ENCODE results near the gene FBXL20. TPM values are rescaled to one million over a fixed set of nuclear protein-coding genes. Genes with fewer than 3 reads are reported as not detected.
A peak's percentile ranks its signal among the peaks of the same experiment; 100 is the strongest.

FBXL20 gene
- total RNA-seq, 1 donor from 2014 or later = 28.0 TPM

GRCh38 chr17:39231591-39232551 lies 169.6 kb downstream of the FBXL20 start:
- Mint-ChIP-seq H3K9me3 (ENCODE audit: unreplicated experiment) (no peaks in the 10 kb centered on the region), H3K27ac (ENCODE audit: unreplicated experiment) (peak overlapping the region; percentile 41), H3K4me1 (ENCODE audit: unreplicated experiment) (peaks cover 25% of the 10 kb centered on the region), H3K36me3 (ENCODE audit: unreplicated experiment) (no peaks in the 10 kb centered on the region), H3K4me3 (ENCODE audit: unreplicated experiment) (no peak overlapping the region), H3K27me3 (ENCODE audit: unreplicated experiment) (peaks cover 10% of the 10 kb centered on the region)
- DNase-seq (ENCODE audit: extremely low spot score, unreplicated experiment) = no peak
- TF ChIP-seq, protein P1, sequence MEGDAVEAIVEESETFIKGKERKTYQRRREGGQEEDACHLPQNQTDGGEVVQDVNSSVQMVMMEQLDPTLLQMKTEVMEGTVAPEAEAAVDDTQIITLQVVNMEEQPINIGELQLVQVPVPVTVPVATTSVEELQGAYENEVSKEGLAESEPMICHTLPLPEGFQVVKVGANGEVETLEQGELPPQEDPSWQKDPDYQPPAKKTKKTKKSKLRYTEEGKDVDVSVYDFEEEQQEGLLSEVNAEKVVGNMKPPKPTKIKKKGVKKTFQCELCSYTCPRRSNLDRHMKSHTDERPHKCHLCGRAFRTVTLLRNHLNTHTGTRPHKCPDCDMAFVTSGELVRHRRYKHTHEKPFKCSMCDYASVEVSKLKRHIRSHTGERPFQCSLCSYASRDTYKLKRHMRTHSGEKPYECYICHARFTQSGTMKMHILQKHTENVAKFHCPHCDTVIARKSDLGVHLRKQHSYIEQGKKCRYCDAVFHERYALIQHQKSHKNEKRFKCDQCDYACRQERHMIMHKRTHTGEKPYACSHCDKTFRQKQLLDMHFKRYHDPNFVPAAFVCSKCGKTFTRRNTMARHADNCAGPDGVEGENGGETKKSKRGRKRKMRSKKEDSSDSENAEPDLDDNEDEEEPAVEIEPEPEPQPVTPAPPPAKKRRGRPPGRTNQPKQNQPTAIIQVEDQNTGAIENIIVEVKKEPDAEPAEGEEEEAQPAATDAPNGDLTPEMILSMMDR (IDR thresholded peaks at IDR 0.05) = peak; percentile 71

DNA sequence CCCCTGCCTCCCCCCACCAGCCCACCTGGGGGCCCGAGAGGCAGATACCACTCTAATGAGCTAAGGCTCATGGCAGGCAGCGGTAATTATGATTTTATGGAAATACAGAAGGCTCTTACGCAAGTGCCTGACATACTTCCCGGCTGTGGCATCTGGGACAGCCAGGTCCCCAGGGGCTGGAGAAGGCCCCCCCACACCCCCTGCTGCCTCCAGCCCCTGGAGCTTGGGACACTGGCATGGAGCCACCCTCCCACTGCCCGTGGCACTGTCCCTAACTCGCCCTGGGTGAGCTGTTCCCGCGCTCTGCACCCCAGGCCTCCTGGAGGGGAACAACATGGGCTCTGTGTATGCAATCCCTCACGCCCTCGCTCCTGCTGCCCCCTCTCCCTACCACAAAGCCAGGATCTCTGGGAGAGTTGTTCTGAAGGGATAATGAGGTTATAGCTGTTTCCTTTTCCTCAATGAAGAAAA lies 170.3 kb downstream of the FBXL20 start:
- Mint-ChIP-seq H3K36me3 (ENCODE audit: unreplicated experiment) (no peaks in the 10 kb centered on the region), H3K4me1 (ENCODE audit: unreplicated experiment) (peaks cover 25% of the 10 kb centered on the region), H3K27me3 (ENCODE audit: unreplicated experiment) (peaks cover 11% of the 10 kb centered on the region), H3K4me3 (ENCODE audit: unreplicated experiment) (no peak overlapping the region), H3K9me3 (ENCODE audit: unreplicated experiment) (no peaks in the 10 kb centered on the region), H3K27ac (ENCODE audit: unreplicated experiment) (peak overlapping the region; percentile 41)
- DNase-seq (ENCODE audit: extremely low spot score, unreplicated experiment) = no peak
- TF ChIP-seq, protein P1 (IDR thresholded peaks at IDR 0.05) = no peak

DNA sequence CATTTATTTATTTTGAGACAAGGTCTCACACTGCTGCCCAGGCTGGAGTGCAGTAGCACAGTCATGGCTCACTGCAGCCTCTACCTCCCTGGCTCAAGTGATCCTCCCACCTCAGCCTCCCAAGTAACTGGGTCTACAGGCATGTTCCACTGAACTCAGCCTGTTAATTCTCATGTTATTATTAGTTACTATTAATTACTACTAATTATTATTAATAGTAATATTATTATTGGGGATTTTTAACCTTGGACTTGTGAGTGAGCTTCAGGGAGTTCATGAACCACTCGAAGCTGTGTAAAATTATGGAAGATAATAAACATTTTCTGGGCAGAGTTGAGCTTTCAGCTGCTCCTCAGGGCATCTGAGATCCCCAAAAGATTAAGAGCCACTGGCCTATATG lies 171.1 kb downstream of the FBXL20 start:
- no peak overlapping the region for H3K4me3 Mint-ChIP-seq (ENCODE audit: unreplicated experiment)
- peaks cover 12% of the 10 kb centered on the region for H3K27me3 Mint-ChIP-seq (ENCODE audit: unreplicated experiment)
- DNase-seq (ENCODE audit: extremely low spot score, unreplicated experiment) = no peak
- TF ChIP-seq, protein P1 (IDR thresholded peaks at IDR 0.05) = no peak
- H3K27ac Mint-ChIP-seq (ENCODE audit: unreplicated experiment) = no peak overlapping the region
- H3K9me3 Mint-ChIP-seq (ENCODE audit: unreplicated experiment) = no peaks in the 10 kb centered on the region
- no peaks in the 10 kb centered on the region for H3K36me3 Mint-ChIP-seq (ENCODE audit: unreplicated experiment)
- H3K4me1 Mint-ChIP-seq (ENCODE audit: unreplicated experiment) = peaks cover 25% of the 10 kb centered on the region

DNA sequence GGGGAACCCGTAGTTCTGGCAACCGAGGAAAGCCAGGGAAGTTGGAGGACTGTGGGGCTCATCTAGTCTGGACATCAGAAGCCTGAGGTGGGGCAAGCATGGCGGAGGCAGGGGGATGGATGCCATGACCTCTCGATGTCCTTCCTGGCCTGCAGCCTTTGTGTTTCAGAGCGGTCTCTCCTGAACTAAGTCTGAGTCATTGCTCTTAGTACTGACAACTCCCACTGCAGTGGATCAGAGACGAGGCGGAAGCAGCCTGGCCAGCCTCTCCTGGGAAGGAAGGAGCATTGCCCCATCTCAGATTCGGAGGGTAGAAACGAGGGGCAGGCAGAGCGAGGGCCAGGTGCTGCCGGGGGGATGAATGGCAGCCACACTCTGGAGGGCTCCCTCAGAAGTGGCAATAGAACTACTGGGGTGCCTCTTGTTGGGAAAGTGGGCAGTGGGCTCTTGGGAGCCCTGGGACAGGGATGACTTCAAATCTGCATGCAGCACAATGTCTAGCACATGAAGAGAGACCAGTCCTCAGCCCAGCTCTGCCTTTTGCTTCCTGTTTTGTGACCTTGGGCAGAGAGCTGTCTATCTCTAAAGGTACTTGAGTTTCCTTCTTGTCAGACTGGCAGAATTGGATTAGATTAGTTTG lies 172.0 kb downstream of the FBXL20 start:
- H3K27me3 Mint-ChIP-seq (ENCODE audit: unreplicated experiment) = peaks cover 13% of the 10 kb centered on the region
- no peak overlapping the region for H3K4me3 Mint-ChIP-seq (ENCODE audit: unreplicated experiment)
- H3K4me1 Mint-ChIP-seq (ENCODE audit: unreplicated experiment) = peaks cover 27% of the 10 kb centered on the region
- no peaks in the 10 kb centered on the region for H3K36me3 Mint-ChIP-seq (ENCODE audit: unreplicated experiment)
- H3K27ac Mint-ChIP-seq (ENCODE audit: unreplicated experiment) = peak overlapping the region; percentile 12
- no peak for DNase-seq (ENCODE audit: extremely low spot score, unreplicated experiment)
- no peaks in the 10 kb centered on the region for H3K9me3 Mint-ChIP-seq (ENCODE audit: unreplicated experiment)
- TF ChIP-seq, protein P1 (IDR thresholded peaks at IDR 0.05) = no peak

Data from osteocyte (in vitro differentiated cells).